H1 (cell line): Measurements from ENCODE around the gene FAM181B.

Experiments
- CHD1 ChIP-seq: IDR thresholded peaks from 2 replicates; pipeline ENCODE4 v1.6.1; 2012; ENCODE audit warnings: low read depth, low read length, improper control_type of control experiment
- CTCF ChIP-seq, 3 experiments: IDR thresholded peaks; 1 replicate in 2 of 3; 2 replicates in 1 of 3; pipeline versions ENCODE4 v1.5.1 to v1.6.1; 2011; ENCODE audit warnings: low read length in 3 of 3, mild to moderate bottlenecking in 3 of 3, inconsistent platforms in 2 of 3, low read depth in 1 of 3, moderate library complexity in 1 of 3; ENCODE audit not compliant: insufficient read depth in 1 of 3; ENCODE audit errors: control extremely low read depth in 1 of 3
- JUN ChIP-seq: IDR thresholded peaks from 2 replicates; pipeline ENCODE4 v1.6.1; 2011; ENCODE audit warnings: low read depth, mild to moderate bottlenecking, improper control_type of control experiment, low read length

- TF ChIP-seq CTCF (IDR thresholded peaks at IDR 0.05; ENCODE audit: control extremely low read depth in 1 of 3, insufficient read depth in 1 of 3, low read depth in 1 of 3, low read length in 3 of 3) (no peak), CHD1 (no peak), JUN (no peak)
These were observed 23.3 kb upstream of the FAM181B start for GRCh38 chr11:82756765-82757639.
